ENCODE measurements around the gene CLEC7A.

CLEC7A gene

GRCh38 chr12:10136637-10137205 lies 6.7 kb upstream of the CLEC7A start:
- DNase-seq = no peak

GRCh38 chr12:10135126-10135525 lies 5.1 kb upstream of the CLEC7A start:
- no peak for DNase-seq

- DNase-seq = no peak
These were observed 2.9 kb upstream of the CLEC7A start for GRCh38 chr12:10132850-10133370.

GRCh38 chr12:10131111-10131690 lies 1.2 kb upstream of the CLEC7A start:
- DNase-seq = no peak

- DNase-seq = no peak
These were observed 1.3 kb downstream of the CLEC7A start for GRCh38 chr12:10128687-10129086.

GRCh38 chr12:10126413-10126812 lies 3.6 kb downstream of the CLEC7A start:
- DNase-seq = no peak

GRCh38 chr12:10122689-10123088 lies 7.3 kb downstream of the CLEC7A start:
- DNase-seq = no peak

- no peak for DNase-seq
These were observed 8.7 kb downstream of the CLEC7A start for GRCh38 chr12:10121278-10121677.

- no peak for DNase-seq
These were observed 10.9 kb downstream of the CLEC7A start for GRCh38 chr12:10119066-10119465.

GRCh38 chr12:10115890-10116289 lies 14.1 kb downstream of the CLEC7A start:
- no peak for DNase-seq

GRCh38 chr12:10115311-10115710 lies 14.7 kb downstream of the CLEC7A start:
- no peak for DNase-seq

GRCh38 chr12:10113920-10114319 lies 16.1 kb downstream of the CLEC7A start:
- no peak for DNase-seq

GRCh38 chr12:10113075-10113474 lies 16.9 kb downstream of the CLEC7A start:
- no peak for DNase-seq

GRCh38 chr12:10111451-10111850 lies 18.5 kb downstream of the CLEC7A start:
- DNase-seq = no peak

- DNase-seq = no peak
These were observed 19.6 kb downstream of the CLEC7A start for GRCh38 chr12:10110256-10110844.

GRCh38 chr12:10102322-10102721 lies 27.7 kb downstream of the CLEC7A start:
- DNase-seq = no peak

- no peak for DNase-seq
These were observed 28.3 kb downstream of the CLEC7A start for GRCh38 chr12:10101648-10102220.

- DNase-seq = no peak
These were observed 28.9 kb downstream of the CLEC7A start for GRCh38 chr12:10101042-10101579.

GRCh38 chr12:10098791-10099190 lies 31.2 kb downstream of the CLEC7A start, which contains the start of gene CLEC1A:
Gene CLEC1A, minus strand, starts transcription at chr12:10098985. Its CDS starts 63 bp downstream, at chr12:10098922.
- DNase-seq = no peak

- no peak for DNase-seq
These were observed 32.5 kb downstream of the CLEC7A start for GRCh38 chr12:10097521-10097920.

GRCh38 chr12:10095971-10096370 lies 34.0 kb downstream of the CLEC7A start:
- DNase-seq = no peak

- DNase-seq = no peak
These were observed 35.2 kb downstream of the CLEC7A start for GRCh38 chr12:10094646-10095395.
